Esophagus (tissue), 2 donors: ENCODE data around the gene CPNE4. TPM values are rescaled to one million over a fixed set of nuclear protein-coding genes. Genes with fewer than 3 reads are reported as not detected.

Experiments
- H3K27ac ChIP-seq, 2 donors: one replicate each; pipeline ENCODE4 v1.5.1; 2013; ENCODE audit warnings: low read depth in 2 of 2, mild to moderate bottlenecking in 2 of 2, inconsistent platforms in 1 of 2, low read length in 1 of 2, moderate library complexity in 1 of 2
- H3K27me3 ChIP-seq, 2 donors: one replicate each; pipeline ENCODE4 v1.6.1; 2013; ENCODE audit warnings: low read length in 2 of 2, control low read depth in 1 of 2, mild to moderate bottlenecking in 1 of 2; ENCODE audit not compliant: insufficient read depth in 2 of 2, control insufficient read depth in 1 of 2
- H3K36me3 ChIP-seq, 2 donors: one replicate each; pipeline ENCODE4 v1.6.1; 2013; ENCODE audit warnings: low read length in 1 of 2; ENCODE audit not compliant: control insufficient read depth in 2 of 2, insufficient read depth in 2 of 2
- H3K4me1 ChIP-seq, 2 donors: one replicate each; pipeline ENCODE4 v1.6.1; 2013; ENCODE audit warnings: low read length in 1 of 2; ENCODE audit not compliant: control insufficient read depth in 2 of 2, insufficient read depth in 2 of 2
- H3K4me3 ChIP-seq, 2 donors: one replicate each; pipeline ENCODE4 v1.5.1; 2013; ENCODE audit warnings: low read length in 2 of 2, mild to moderate bottlenecking in 2 of 2, low read depth in 1 of 2, moderate library complexity in 1 of 2
- H3K9me3 ChIP-seq, 2 donors: one replicate each; pipeline ENCODE4 v1.6.1; 2013; ENCODE audit warnings: mild to moderate bottlenecking in 2 of 2, low read depth in 1 of 2, low read length in 1 of 2, moderate library complexity in 1 of 2; ENCODE audit not compliant: control insufficient read depth in 2 of 2, insufficient read depth in 1 of 2
- WGBS, 2 donors: extraction: QIAGEN DNeasy Blood & Tissue Kit; methylation state at CpG; one replicate each; pipeline ENCODE4 v1.1.7; 2013; 5-methylcytosine and 5-hydroxymethylcytosine counted together
- polyA plus RNA-seq, 2 donors: library from polyadenylated mRNA; stranded (reverse); fragments of 200-250 nt; gene quantifications; one replicate each; pipeline ENCODE4 v1.2.3, GENCODE V29; 2013
- donor health status: healthy with polysubstance abuse.
- donor health status: Bipolar disorder and iron deficiency.

CPNE4 gene
- polyA plus RNA-seq, 2 donors: 0.05 to 0.08 TPM

- H3K4me3 ChIP-seq: no peak overlapping the region
- H3K4me1 ChIP-seq: no peaks in the 10 kb centered on the region
- H3K27me3 ChIP-seq: no peaks in the 10 kb centered on the region
- H3K9me3 ChIP-seq: no peaks in the 10 kb centered on the region
- no peaks in the 10 kb centered on the region for H3K36me3 ChIP-seq
- 62 to 75% methylated on average over 2 of the region's 2 CpGs for WGBS, 2 donors
- no peak overlapping the region for H3K27ac ChIP-seq
These were observed 303.1 kb downstream of the CPNE4 start for GRCh38 chr3:131731709-131732108.

DNA sequence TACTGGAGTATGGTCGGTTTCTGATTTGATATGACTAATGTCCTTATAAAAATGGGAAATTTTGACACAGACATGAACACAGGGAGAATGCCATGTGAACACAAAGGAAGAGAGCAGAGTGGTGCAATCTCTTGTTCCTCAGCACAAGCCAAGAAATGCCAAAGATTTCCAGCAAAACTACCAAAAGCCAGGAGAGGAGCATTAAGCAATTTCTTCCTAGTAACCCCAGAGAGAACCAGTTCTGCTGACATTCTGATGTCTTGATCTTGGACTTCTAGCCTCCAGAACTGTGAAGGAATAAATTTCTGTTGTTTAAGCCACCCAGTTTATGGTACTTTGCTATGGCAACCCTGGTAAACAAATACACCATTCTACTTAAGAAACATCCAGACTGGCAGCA is 304.2 kb downstream of the CPNE4 start:
- no peaks in the 10 kb centered on the region for H3K9me3 ChIP-seq
- H3K4me3 ChIP-seq: no peak overlapping the region
- WGBS, 2 donors: 57% methylated on average over 1 of the region's 1 CpG
- no peaks in the 10 kb centered on the region for H3K27me3 ChIP-seq
- no peaks in the 10 kb centered on the region for H3K36me3 ChIP-seq
- no peak overlapping the region for H3K27ac ChIP-seq
- no peaks in the 10 kb centered on the region for H3K4me1 ChIP-seq

DNA sequence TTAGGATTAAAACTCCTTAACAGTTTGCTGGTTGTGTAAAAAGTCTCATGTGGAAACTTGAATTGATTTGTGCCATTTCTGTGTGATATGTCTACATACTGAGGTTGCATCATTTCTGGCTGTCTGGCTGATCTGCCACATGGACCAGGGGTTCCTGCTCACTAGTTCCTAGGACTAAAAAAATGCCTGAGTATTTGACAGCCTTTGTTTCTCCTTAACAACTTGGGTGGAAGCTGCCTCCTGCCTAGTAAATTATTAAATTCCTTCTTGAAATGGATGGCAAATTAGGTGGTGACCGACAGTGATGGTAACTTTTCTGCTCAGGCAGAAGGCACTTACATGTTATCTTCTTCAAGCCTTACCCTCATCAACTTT is 305.2 kb downstream of the CPNE4 start:
- Histone ChIP-seq H3K9me3 (no peaks in the 10 kb centered on the region), H3K27me3 (no peaks in the 10 kb centered on the region), H3K36me3 (no peaks in the 10 kb centered on the region), H3K27ac (no peak overlapping the region), H3K4me1 (no peaks in the 10 kb centered on the region), H3K4me3 (no peak overlapping the region)
- 72 to 87% methylated on average over 1 of the region's 1 CpG for WGBS, 2 donors

GRCh38 chr3:131728898-131729642 is 305.7 kb downstream of the CPNE4 start:
- Histone ChIP-seq H3K4me3 (no peak overlapping the region), H3K36me3 (no peaks in the 10 kb centered on the region), H3K4me1 (no peaks in the 10 kb centered on the region), H3K27me3 (no peaks in the 10 kb centered on the region), H3K27ac (no peak overlapping the region), H3K9me3 (no peaks in the 10 kb centered on the region)
- WGBS, 2 donors: 53 to 70% methylated on average over 3 of the region's 3 CpGs

DNA sequence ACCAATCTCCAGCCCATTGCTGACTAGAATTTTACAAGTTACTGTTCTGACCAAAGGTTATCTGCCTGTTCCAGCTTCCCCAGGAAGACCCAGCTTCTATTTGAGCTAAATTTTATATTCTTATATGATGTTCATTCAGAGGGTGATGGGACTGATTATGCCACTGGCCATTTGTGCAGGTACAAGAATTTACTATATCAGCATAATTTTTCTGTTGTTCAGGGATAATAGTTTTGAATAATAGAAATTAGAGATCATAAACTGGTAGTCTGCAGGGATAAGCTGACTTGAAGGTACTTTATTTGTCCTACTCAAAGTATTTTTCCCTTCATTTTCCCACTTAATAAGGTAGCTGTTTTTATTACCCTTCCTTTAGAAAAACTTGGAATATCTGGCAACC is 309.4 kb downstream of the CPNE4 start:
- H3K27me3 ChIP-seq: no peaks in the 10 kb centered on the region
- H3K36me3 ChIP-seq: no peaks in the 10 kb centered on the region
- no peaks in the 10 kb centered on the region for H3K9me3 ChIP-seq
- no peak overlapping the region for H3K27ac ChIP-seq
- H3K4me1 ChIP-seq: no peaks in the 10 kb centered on the region
- H3K4me3 ChIP-seq: no peak overlapping the region

- Histone ChIP-seq H3K9me3 (no peaks in the 10 kb centered on the region), H3K4me3 (no peak overlapping the region)
These were observed 311.5 kb downstream of the CPNE4 start for GRCh38 chr3:131723343-131723742.

DNA sequence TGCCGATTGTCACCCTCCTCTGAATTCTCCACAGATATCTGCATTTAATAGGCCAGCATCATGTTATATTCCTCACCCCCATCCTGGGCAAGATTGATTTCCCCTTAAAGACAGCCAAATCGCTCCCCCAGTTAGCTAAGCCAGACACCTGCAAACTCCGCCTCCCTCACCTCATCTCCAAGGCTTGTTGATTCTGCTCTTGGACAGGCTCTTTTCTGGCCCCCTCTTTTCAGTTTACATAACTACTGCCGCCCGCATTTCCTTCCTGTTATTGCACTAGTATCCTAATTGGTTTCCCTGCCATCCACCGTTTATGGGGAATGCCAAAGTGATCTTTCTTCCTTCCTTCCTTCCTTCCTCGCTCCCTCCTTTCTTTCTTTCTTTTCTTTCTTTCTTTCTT is 317.3 kb downstream of the CPNE4 start:
- H3K27ac ChIP-seq: no peak overlapping the region
- H3K36me3 ChIP-seq: no peaks in the 10 kb centered on the region
- H3K4me1 ChIP-seq: no peaks in the 10 kb centered on the region
- H3K27me3 ChIP-seq: no peaks in the 10 kb centered on the region
- H3K9me3 ChIP-seq: no peaks in the 10 kb centered on the region
- WGBS, 2 donors: 70% methylated on average over 7 of the region's 7 CpGs
- no peak overlapping the region for H3K4me3 ChIP-seq

More at GRCh38 chr3:131723343-131723742, 311.5 kb downstream of the CPNE4 start:
- H3K27me3 ChIP-seq: no peaks in the 10 kb centered on the region
- 69 to 76% methylated on average over 5 of the region's 5 CpGs for WGBS, 2 donors
- no peak overlapping the region for H3K27ac ChIP-seq
- H3K4me1 ChIP-seq: no peaks in the 10 kb centered on the region
- H3K36me3 ChIP-seq: no peaks in the 10 kb centered on the region

- no peaks in the 10 kb centered on the region for H3K36me3 ChIP-seq
- H3K9me3 ChIP-seq: no peaks in the 10 kb centered on the region
- H3K27me3 ChIP-seq: no peaks in the 10 kb centered on the region
- no peaks in the 10 kb centered on the region for H3K4me1 ChIP-seq
- H3K27ac ChIP-seq: no peak overlapping the region
- no peak overlapping the region for H3K4me3 ChIP-seq
- 77 to 83% methylated on average over 4 of the region's 4 CpGs for WGBS, 2 donors
These were observed 317.9 kb downstream of the CPNE4 start for GRCh38 chr3:131716943-131717342.

DNA sequence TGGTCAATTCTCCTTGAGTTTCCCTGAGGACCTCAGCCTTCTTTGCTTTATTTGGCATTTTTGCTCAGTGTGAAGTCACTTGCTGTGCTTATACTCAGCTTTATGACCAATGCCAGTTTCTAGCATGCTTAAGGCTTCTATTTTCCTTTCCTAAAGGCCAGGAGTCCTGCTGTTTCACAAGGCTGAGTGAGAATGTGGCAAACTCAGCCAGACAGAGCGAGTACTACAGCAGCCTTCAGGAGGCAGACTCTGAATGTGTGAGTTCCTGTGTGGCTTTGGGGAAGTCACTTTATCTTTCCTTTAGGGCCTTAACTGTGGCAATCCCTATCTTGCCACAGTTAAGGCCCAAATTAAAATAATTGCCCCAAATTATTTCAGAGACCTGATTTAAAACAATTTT is 318.8 kb downstream of the CPNE4 start:
- 41 to 65% methylated on average over 1 of the region's 1 CpG for WGBS, 2 donors
- no peaks in the 10 kb centered on the region for H3K36me3 ChIP-seq
- no peaks in the 10 kb centered on the region for H3K27me3 ChIP-seq
- H3K27ac ChIP-seq: no peak overlapping the region
- no peaks in the 10 kb centered on the region for H3K4me1 ChIP-seq
- H3K9me3 ChIP-seq: no peaks in the 10 kb centered on the region
- H3K4me3 ChIP-seq: no peak overlapping the region

DNA sequence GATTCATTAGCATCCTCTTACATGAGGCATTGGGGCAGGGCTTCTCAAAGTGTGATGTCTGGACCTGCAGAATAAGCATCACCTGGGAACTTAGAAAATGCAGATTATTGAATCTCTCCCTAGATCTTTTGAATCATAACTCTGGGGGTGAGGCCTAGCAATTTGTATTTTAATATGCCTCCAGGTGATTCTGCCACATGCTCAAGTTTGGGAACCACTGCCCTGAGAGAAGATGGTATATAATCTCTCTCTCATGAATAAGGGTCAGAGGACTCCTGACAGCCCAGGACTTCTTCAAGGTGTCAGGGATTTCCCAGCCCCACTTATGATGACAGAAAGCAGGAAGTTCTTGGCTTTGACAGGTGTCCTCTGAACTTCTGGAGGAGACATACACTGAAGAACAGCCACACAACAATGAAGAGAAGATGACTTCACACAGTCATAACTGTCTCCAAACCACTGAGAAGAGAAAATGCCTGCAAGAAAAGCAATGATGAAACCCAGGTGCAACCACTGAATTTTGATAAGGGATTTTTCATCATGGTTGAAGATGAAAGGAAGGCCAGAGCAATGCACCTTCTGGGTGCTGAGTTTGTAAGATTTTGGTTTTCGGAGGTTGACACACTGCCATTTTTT is 320.1 kb downstream of the CPNE4 start:
- Histone ChIP-seq H3K4me3 (no peak overlapping the region), H3K9me3 (no peaks in the 10 kb centered on the region), H3K4me1 (no peaks in the 10 kb centered on the region), H3K27me3 (no peaks in the 10 kb centered on the region), H3K27ac (no peak overlapping the region), H3K36me3 (no peaks in the 10 kb centered on the region)
- WGBS, 2 donors: 86 to 93% methylated on average over 1 of the region's 1 CpG
